GM18951 (cell line): ENCODE data around the gene PPP1R8.
"Not testable (repeated sequence)": the region's sequence is repeated elsewhere in the genome, so short reads cannot be mapped to it uniquely, and the experiment has no call there.

Experiments
- POLR2A ChIP-seq: IDR thresholded peaks from 4 replicates; pipeline ENCODE4 v1.6.1; 2011; ENCODE audit warnings: mild to moderate bottlenecking; ENCODE audit not compliant: insufficient read length, insufficient read depth; ENCODE audit errors: extremely low read depth
- in situ Hi-C: fragments of 300-500 bp; cut with MboI; formaldehyde crosslinking; loops from one replicate; pipeline ENCODE4 v1.12.0; 2022; ENCODE audit warnings: low sequenced_read_pairs, mixed read lengths, inconsistent platforms; ENCODE audit not compliant: unreplicated experiment

The PPP1R8 gene

GRCh38 chr1:27830621-27831440 is at the start of gene PPP1R8:
Gene PPP1R8, plus strand, starts transcription at chr1:27830782. Its CDS starts 54 bp downstream, at chr1:27830836.
- peak; percentile 96 for TF ChIP-seq POLR2A
- in situ Hi-C loops: no loop called here

- no peak for TF ChIP-seq POLR2A
- in situ Hi-C loops: no loop called here
Measured at GRCh38 chr1:27782950-27783349, 47.6 kb upstream of the PPP1R8 start.

GRCh38 chr1:27784700-27785099 is 45.9 kb upstream of the PPP1R8 start:
- no peak for TF ChIP-seq POLR2A
- in situ Hi-C loops: no loop called here

GRCh38 chr1:27785781-27786455 is 44.7 kb upstream of the PPP1R8 start:
- in situ Hi-C loops: no loop called here
- no peak for TF ChIP-seq POLR2A

- in situ Hi-C loops: no loop called here
- TF ChIP-seq POLR2A: no peak
Measured at GRCh38 chr1:27787895-27788294, 42.7 kb upstream of the PPP1R8 start.

- in situ Hi-C loops: no loop called here
Measured at GRCh38 chr1:27789540-27790041, 41.0 kb upstream of the PPP1R8 start.

GRCh38 chr1:27790270-27790669 is 40.3 kb upstream of the PPP1R8 start:
- in situ Hi-C loops: not testable (repeated sequence)

More at GRCh38 chr1:27789540-27790041, 41.0 kb upstream of the PPP1R8 start:
- TF ChIP-seq POLR2A: no peak

GRCh38 chr1:27795601-27796000 is 35.0 kb upstream of the PPP1R8 start:
- TF ChIP-seq POLR2A: no peak
- in situ Hi-C loops: no loop called here

GRCh38 chr1:27804791-27805190 is 25.8 kb upstream of the PPP1R8 start:
- in situ Hi-C loops: no loop called here
- TF ChIP-seq POLR2A: no peak

GRCh38 chr1:27806758-27807157 is 23.8 kb upstream of the PPP1R8 start:
- in situ Hi-C loops: no loop called here
- no peak for TF ChIP-seq POLR2A

GRCh38 chr1:27807385-27807784 is 23.2 kb upstream of the PPP1R8 start:
- TF ChIP-seq POLR2A: no peak
- in situ Hi-C loops: no loop called here

- in situ Hi-C loops: not testable (repeated sequence)
Measured at GRCh38 chr1:27808131-27808530, 22.5 kb upstream of the PPP1R8 start.

- no peak for TF ChIP-seq POLR2A
- in situ Hi-C loops: no loop called here
Measured at GRCh38 chr1:27809883-27810282, 20.7 kb upstream of the PPP1R8 start.

GRCh38 chr1:27811741-27812500 is 18.7 kb upstream of the PPP1R8 start:
- in situ Hi-C loops: no loop called here
- no peak for TF ChIP-seq POLR2A
